NCI-H1436 (cell line): ENCODE data around the gene SLC29A1.
A peak's percentile ranks its signal among the peaks of the same experiment; 100 is the strongest.

Experiments used
- DNase-seq: peaks from one replicate; lab custom pipeline; 2025; lab: John Stamatoyannopoulos, UW

SLC29A1 gene

GRCh38 chr6:44237021-44237812 lies 13.8 kb downstream of the SLC29A1 start:
- peak; percentile 80 for DNase-seq

GRCh38 chr6:44237813-44238433 lies 14.5 kb downstream of the SLC29A1 start:
- DNase-seq = peak; percentile 69

- no peak for DNase-seq
These were observed 15.4 kb downstream of the SLC29A1 start for GRCh38 chr6:44238687-44239350.

- DNase-seq = no peak
These were observed 19.9 kb downstream of the SLC29A1 start for GRCh38 chr6:44243345-44243744.

- DNase-seq = no peak
These were observed 22.1 kb downstream of the SLC29A1 start for GRCh38 chr6:44245391-44245911.

GRCh38 chr6:44245912-44246662 lies 22.7 kb downstream of the SLC29A1 start:
- DNase-seq = peak; percentile 71

- peak; percentile 98 for DNase-seq
These were observed 23.4 kb downstream of the SLC29A1 start, which contains the start of gene HSP90AB1 for GRCh38 chr6:44246663-44247337. TSS of gene HSP90AB1 (plus strand) at chr6:44247101. CDS start at chr6:44248630, 1,529 bp downstream.

- DNase-seq = peak; percentile 47
These were observed 24.2 kb downstream of the SLC29A1 start for GRCh38 chr6:44247338-44248302.

- no peak for DNase-seq
These were observed 25.2 kb downstream of the SLC29A1 start for GRCh38 chr6:44248579-44248978.

- DNase-seq = no peak
These were observed 25.8 kb downstream of the SLC29A1 start for GRCh38 chr6:44249082-44249748.

- DNase-seq = no peak
These were observed 26.8 kb downstream of the SLC29A1 start for GRCh38 chr6:44250067-44250717.

- DNase-seq = no peak
These were observed 27.3 kb downstream of the SLC29A1 start for GRCh38 chr6:44250718-44251123.

- no peak for DNase-seq
These were observed 28.5 kb downstream of the SLC29A1 start for GRCh38 chr6:44251576-44252524.

- DNase-seq = peak; percentile 44
These were observed 30.1 kb downstream of the SLC29A1 start for GRCh38 chr6:44253307-44254101.

GRCh38 chr6:44254191-44255104 lies 31.1 kb downstream of the SLC29A1 start:
- DNase-seq = no peak
